Right lung (tissue), 5 donors: ENCODE measurements around the gene OLIG3. TPM values are rescaled to one million over a fixed set of nuclear protein-coding genes. Genes with fewer than 3 reads are reported as not detected.

Experiments
- DNase-seq, 2 donors: peaks; one replicate each; pipeline ENCODE4 v3.0.0-alpha.2; 2013
- polyA plus RNA-seq, 5 donors: library from polyadenylated mRNA; unstranded; fragments of 120-200 nt; gene quantifications; one replicate each; pipeline versions ENCODE4 v1.2.1 to v1.2.3, GENCODE V29; 2013; ENCODE audit warnings: inconsistent platforms in 1 of 5, low replicate concordance in 1 of 5; ENCODE audit not compliant: insufficient read length in 5 of 5, insufficient read depth in 1 of 5

Gene OLIG3
- polyA plus RNA-seq, 5 donors, result not detected

DNA sequence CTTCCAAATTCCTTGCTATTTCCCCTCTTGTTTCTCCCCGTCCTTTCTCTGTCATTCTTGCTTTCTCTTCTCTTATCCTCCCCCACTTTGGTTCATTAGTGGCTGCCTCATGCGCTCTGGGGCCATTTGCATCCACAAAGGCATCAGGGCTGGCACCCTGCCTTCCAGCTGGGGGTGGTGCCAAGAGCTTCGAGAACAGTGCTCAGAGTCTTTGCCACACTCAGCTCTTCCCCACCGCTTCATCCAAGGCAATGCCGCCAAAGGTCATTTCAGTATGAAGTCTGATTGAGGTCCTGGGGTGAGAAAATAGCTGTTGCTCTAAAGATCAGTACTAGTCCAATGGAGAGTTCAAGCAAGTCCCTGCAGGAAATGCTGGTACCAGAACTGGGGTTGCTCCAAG, 22.7 kb downstream of the OLIG3 start:
- DNase-seq, result no peak

DNA sequence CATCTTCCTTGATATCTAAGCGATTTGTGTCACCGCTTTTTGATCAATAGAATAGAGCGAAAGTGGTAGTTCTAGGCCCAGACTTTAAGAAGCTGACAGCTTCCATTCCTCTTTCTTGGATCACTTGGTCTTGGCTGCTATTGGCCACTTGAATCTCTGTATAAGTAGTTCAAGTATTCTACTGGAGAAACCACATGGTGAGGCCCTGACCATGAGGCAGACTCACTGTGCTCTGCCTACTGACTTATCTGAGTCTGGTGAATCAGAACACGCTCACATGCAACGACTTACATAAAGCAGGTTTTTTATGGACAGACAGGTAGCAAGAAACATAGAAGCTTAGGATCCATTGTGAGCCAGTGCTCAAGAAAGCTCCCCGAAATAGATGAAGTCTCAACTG, 27.0 kb downstream of the OLIG3 start:
- no peak for DNase-seq

DNA sequence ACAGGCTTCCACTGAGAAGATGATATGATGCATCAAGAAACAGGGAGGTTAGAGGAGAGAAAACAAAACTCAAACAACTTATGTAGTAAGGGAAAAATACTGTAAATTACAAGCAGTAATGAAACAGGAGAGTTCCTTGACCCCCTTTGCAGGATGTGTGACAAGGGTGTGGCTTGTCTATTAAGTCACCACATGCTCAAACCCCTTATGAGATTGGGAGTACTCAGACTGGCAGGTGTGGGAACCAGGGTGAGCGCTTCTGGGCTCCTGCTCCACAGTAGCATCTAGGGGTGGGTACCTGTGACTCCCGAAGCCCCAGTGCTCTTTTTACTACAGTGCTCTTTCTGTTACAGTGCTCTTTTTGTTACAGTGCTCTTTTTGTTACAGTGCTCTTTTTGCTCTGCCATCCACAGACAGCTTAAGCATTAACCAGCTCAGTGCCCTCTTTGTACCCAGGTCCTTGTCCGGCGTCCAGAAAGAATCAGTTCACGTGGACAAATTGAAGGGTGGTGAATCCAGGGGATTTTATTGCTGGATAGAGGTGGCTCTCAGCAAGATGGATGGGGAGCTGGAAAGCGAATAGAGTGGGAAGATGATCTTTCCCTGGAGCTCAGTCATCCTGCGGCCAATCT, 28.7 kb downstream of the OLIG3 start:
- DNase-seq, result no peak

DNA sequence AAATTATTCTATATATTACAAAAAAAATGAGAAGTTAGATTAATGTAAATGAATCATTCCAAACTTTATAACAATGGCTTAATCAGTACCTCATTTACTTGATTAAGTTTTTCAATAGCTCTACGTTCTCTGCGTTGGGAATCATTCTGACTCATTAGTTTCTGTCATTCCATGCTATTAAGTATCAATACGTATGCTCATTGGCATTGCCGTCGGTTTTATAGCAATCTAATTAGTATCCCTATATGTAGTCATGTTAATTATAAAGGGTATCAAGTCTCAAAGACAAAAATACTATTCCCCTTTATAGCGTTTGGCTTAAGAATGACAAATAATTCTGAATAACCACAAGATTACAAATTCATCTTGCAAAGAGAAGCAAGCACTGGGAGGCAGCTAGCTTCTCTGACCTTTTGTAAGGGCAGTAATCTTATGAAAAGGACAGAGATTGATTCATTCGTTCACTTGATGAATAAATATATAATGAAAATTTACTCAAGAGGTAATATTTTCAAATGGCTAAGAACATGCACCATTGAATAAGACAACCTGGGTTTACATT, 41.8 kb downstream of the OLIG3 start:
- no peak for DNase-seq

DNA sequence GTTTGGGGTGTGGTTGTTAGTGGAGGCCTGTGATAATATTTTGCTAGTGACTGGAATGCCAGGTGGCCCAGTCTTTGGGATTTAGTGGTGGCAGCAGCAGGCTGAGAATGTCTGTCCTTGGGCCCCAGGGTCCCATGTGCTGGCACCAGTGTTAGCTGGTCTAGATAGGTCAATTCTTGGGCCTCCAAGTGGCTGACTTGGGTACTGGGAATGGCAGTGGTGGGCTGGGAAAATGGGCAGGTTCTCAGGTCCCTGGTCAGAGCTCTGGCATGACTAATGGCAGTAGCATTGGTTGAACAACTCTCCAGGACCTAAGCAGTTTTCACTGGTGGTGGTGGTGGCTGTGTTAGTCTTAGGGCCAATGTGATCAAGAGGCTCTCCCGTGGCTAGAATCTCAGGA, 50.3 kb downstream of the OLIG3 start:
- DNase-seq, result no peak
